SH-SY5Y (cell line): ENCODE results near the gene TOMM6.

ENCODE experiments used
- GATA2 ChIP-seq: IDR thresholded peaks from 2 replicates; pipeline ENCODE4 v1.6.1; 2011; ENCODE audit warnings: mild to moderate bottlenecking, low read depth, low read length
- GATA3 ChIP-seq: IDR thresholded peaks from 2 replicates; pipeline ENCODE4 v1.6.1; 2011; ENCODE audit warnings: low read depth, mild to moderate bottlenecking, low read length, moderate library complexity

GRCh38 chr6:41771058-41771983 lies 16.2 kb upstream of the TOMM6 start:
- TF ChIP-seq GATA2: no peak
- TF ChIP-seq GATA3: no peak
